Astrocyte (in vitro differentiated cells and primary cell): ENCODE measurements around the gene CALD1. TPM values are rescaled to one million over a fixed set of nuclear protein-coding genes. Genes with fewer than 3 reads are reported as not detected.

Experiments used
- DNase-seq: peaks from one replicate; pipeline ENCODE4 v3.0.0-alpha.2; 2010; ENCODE audit warnings: low read depth
- FAIRE-seq: peaks from 2 replicates; lab custom pipeline; 2011; peaks lifted over from hg19 to GRCh38; lab: Jason Lieb, UNC
- H2AFZ ChIP-seq: 2 replicates; pipeline ENCODE4 v1.6.0; 2012; ENCODE audit warnings: low read depth, low read length, inconsistent platforms
- H3K27ac ChIP-seq: 2 replicates; pipeline ENCODE4 v1.5.1; 2011; ENCODE audit warnings: low read depth, low read length, inconsistent platforms
- H3K27me3 ChIP-seq: 2 replicates; pipeline ENCODE4 v1.6.0; 2011; ENCODE audit warnings: low read length, inconsistent platforms; ENCODE audit not compliant: insufficient read depth
- H3K36me3 ChIP-seq: 2 replicates; pipeline ENCODE4 v1.5.1; 2011; ENCODE audit warnings: low read length, inconsistent platforms; ENCODE audit not compliant: insufficient read depth
- H3K4me1 ChIP-seq: 2 replicates; pipeline ENCODE4 v1.5.1; 2011; ENCODE audit warnings: low read length, inconsistent platforms; ENCODE audit not compliant: insufficient read depth
- H3K4me2 ChIP-seq: 2 replicates; pipeline ENCODE4 v1.6.0; 2012; ENCODE audit warnings: low read length, inconsistent platforms
- H3K4me3 ChIP-seq: 2 replicates; pipeline ENCODE4 v1.5.1; 2011; ENCODE audit warnings: low read depth, mild to moderate bottlenecking, low read length, inconsistent platforms; ENCODE audit not compliant: insufficient read depth
- H3K79me2 ChIP-seq: 2 replicates; pipeline ENCODE4 v1.6.0; 2012; ENCODE audit warnings: mild to moderate bottlenecking, low read length, inconsistent platforms; ENCODE audit not compliant: insufficient read depth
- H3K9ac ChIP-seq: 2 replicates; pipeline ENCODE4 v1.6.0; 2012; ENCODE audit warnings: mild to moderate bottlenecking, low read length, inconsistent platforms
- H3K9me3 ChIP-seq: 2 replicates; pipeline ENCODE4 v1.5.1; 2012; ENCODE audit warnings: low read depth, mild to moderate bottlenecking, low read length, inconsistent platforms; ENCODE audit not compliant: insufficient read depth
- H4K20me1 ChIP-seq: 2 replicates; pipeline ENCODE4 v1.6.0; 2012; ENCODE audit warnings: low read length, inconsistent platforms; ENCODE audit not compliant: insufficient read depth
- H3K27ac Mint-ChIP-seq: one replicate; pipeline ENCODE4 v1.8.0; 2021; ENCODE audit warnings: mild to moderate bottlenecking, mixed read lengths; ENCODE audit not compliant: unreplicated experiment
- H3K27me3 Mint-ChIP-seq: one replicate; pipeline ENCODE4 v1.8.0; 2021; ENCODE audit warnings: low read depth, mixed read lengths; ENCODE audit not compliant: unreplicated experiment
- H3K36me3 Mint-ChIP-seq: one replicate; pipeline ENCODE4 v1.8.0; 2021; ENCODE audit warnings: low read depth, mixed read lengths; ENCODE audit not compliant: unreplicated experiment
- H3K4me1 Mint-ChIP-seq: one replicate; pipeline ENCODE4 v1.8.0; 2021; ENCODE audit warnings: low read depth, mixed read lengths; ENCODE audit not compliant: unreplicated experiment
- H3K4me3 Mint-ChIP-seq: one replicate; pipeline ENCODE4 v1.8.0; 2021; ENCODE audit warnings: mild to moderate bottlenecking, moderate library complexity, mixed read lengths; ENCODE audit not compliant: unreplicated experiment
- H3K9me3 Mint-ChIP-seq: one replicate; pipeline ENCODE4 v1.8.0; 2021; ENCODE audit warnings: mild to moderate bottlenecking, mixed read lengths; ENCODE audit not compliant: unreplicated experiment
- CTCF ChIP-seq: IDR thresholded peaks from 2 replicates; pipeline ENCODE4 v1.5.1; 2011; ENCODE audit warnings: low read depth, mild to moderate bottlenecking, inconsistent platforms, low read length, moderate library complexity; ENCODE audit not compliant: insufficient read depth
- EZH2 ChIP-seq: IDR thresholded peaks from 2 replicates; pipeline ENCODE4 v1.6.1; 2012; ENCODE audit warnings: mild to moderate bottlenecking, low read length, inconsistent platforms; ENCODE audit not compliant: insufficient read depth
- total RNA-seq: library from RNA; stranded (reverse); gene quantifications from 2 replicates; pipeline ENCODE4 v1.2.1, GENCODE V29; 2021

CALD1 gene
- total RNA-seq, 1 donor from 2014 or later = 1,872 TPM

DNA sequence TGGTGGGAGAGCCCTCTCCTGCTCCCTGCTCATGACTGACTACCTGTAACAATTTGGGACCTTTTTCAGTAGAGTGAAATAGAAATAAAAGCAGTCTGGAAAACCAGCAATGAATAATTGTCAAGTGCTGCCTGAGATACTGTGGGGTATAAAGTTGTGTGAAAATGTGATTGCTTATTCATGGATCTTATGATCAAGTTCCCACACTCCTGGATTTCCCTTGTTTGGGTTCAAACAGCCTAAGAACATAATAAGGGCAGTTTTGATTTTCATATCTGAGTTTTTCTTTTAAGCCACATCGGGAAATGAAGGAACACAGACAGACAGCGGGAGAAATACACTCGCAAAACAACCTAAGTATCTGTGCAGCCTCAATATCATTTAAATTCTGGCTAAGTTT, 52.9 kb downstream of the CALD1 start:
- DNase-seq = no peak
- H2AFZ ChIP-seq = no peak overlapping the region
- no peak overlapping the region for H3K4me3 ChIP-seq
- no peak for FAIRE-seq
- peaks cover 99% of the 10 kb centered on the region for H3K79me2 ChIP-seq
- Mint-ChIP-seq H3K36me3 (peaks cover 5% of the 10 kb centered on the region), H3K4me3 (no peak overlapping the region), H3K27me3 (no peaks in the 10 kb centered on the region), H3K27ac (peak overlapping the region; percentile 15), H3K9me3 (no peaks in the 10 kb centered on the region), H3K4me1 (peaks cover 67% of the 10 kb centered on the region)
- H4K20me1 ChIP-seq = peaks cover 86% of the 10 kb centered on the region
- peaks cover 20% of the 10 kb centered on the region for H3K36me3 ChIP-seq
- no peaks in the 10 kb centered on the region for H3K27me3 ChIP-seq
- H3K9ac ChIP-seq = peak overlapping the region; percentile 19
- TF ChIP-seq EZH2 (no peak), CTCF (no peak)
- H3K9me3 ChIP-seq = no peaks in the 10 kb centered on the region
- H3K27ac ChIP-seq = peak overlapping the region; percentile 55
- H3K4me1 ChIP-seq = peaks cover 34% of the 10 kb centered on the region
- H3K4me2 ChIP-seq = no peak overlapping the region

DNA sequence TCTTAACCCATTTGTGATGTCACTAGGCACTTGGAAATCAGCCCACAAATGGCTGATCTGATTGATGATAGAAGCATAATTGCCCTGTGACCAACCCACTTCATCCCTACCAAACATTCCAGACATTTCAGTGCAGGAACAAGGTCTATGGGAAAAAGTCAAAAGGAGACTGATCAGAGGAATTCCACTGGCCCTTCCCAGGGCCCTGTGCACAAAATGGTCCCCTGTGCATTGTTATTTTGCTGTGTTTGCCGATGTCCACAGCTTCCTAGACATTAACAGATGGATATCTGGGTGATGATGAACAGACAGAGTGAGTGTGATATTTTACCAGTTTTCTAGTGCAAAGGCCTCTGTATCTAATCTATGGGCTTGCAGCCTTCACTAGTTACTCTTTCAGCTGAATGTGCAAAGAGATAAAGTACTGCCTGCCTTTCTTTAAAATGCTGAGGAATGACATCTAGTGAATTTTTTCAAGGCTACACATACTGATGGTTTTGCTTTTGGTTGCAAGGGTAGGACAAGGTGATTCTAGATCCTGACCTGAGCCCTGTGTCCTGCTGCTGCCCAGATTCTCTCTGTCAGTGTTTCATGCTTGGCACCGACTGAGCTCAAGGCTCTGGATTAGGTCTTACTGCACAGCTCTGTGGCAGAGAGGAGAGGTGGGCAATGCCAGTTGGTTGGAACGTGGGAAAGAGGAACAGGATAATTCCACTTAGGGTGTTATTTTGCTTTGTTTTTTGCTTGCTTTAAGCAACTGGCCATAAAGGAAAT, 55.4 kb downstream of the CALD1 start:
- H3K4me2 ChIP-seq = peak overlapping the region; percentile 24
- no peak for TF ChIP-seq EZH2
- no peak for TF ChIP-seq CTCF
- H3K27ac Mint-ChIP-seq = peak overlapping the region; percentile 96

GRCh38 chr7:134835463-134835823, 56.0 kb downstream of the CALD1 start:
- Mint-ChIP-seq H3K4me1 (peaks cover 70% of the 10 kb centered on the region), H3K36me3 (peaks cover 7% of the 10 kb centered on the region), H3K4me3 (no peak overlapping the region), H3K9me3 (no peaks in the 10 kb centered on the region), H3K27me3 (no peaks in the 10 kb centered on the region), H3K27ac (peak overlapping the region; percentile 96)
- Histone ChIP-seq H3K27me3 (no peaks in the 10 kb centered on the region), H2AFZ (no peak overlapping the region), H3K4me1 (peaks cover 9% of the 10 kb centered on the region), H4K20me1 (peaks cover 89% of the 10 kb centered on the region), H3K79me2 (peaks cover 99% of the 10 kb centered on the region), H3K36me3 (peaks cover 20% of the 10 kb centered on the region), H3K4me2 (peak overlapping the region; percentile 24), H3K9me3 (no peaks in the 10 kb centered on the region), H3K4me3 (no peak overlapping the region), H3K27ac (peak overlapping the region; percentile 91), H3K9ac (peak overlapping the region; percentile 71)
- no peak for DNase-seq
- FAIRE-seq = no peak
- TF ChIP-seq CTCF (no peak), EZH2 (no peak)

More for the DNA sequence above, 55.4 kb downstream of the CALD1 start:
- no peaks in the 10 kb centered on the region for H3K27me3 Mint-ChIP-seq
- peaks cover 7% of the 10 kb centered on the region for H3K36me3 Mint-ChIP-seq
- H3K4me1 Mint-ChIP-seq = peaks cover 68% of the 10 kb centered on the region
- peak overlapping the region; percentile 2 for H3K4me3 Mint-ChIP-seq
- Histone ChIP-seq H3K4me3 (no peak overlapping the region), H3K4me1 (peaks cover 9% of the 10 kb centered on the region), H3K79me2 (peaks cover 99% of the 10 kb centered on the region), H3K9ac (peak overlapping the region; percentile 71), H3K27ac (peak overlapping the region; percentile 91), H2AFZ (no peak overlapping the region), H3K36me3 (peaks cover 20% of the 10 kb centered on the region), H3K27me3 (no peaks in the 10 kb centered on the region), H3K9me3 (no peaks in the 10 kb centered on the region), H4K20me1 (peaks cover 87% of the 10 kb centered on the region)
- H3K9me3 Mint-ChIP-seq = no peaks in the 10 kb centered on the region
- no peak for FAIRE-seq
- peak; percentile 85 for DNase-seq
